MM.1S (cell line): ENCODE results near the gene ID3.
"Not testable (repeated sequence)": the region's sequence is repeated elsewhere in the genome, so short reads cannot be mapped to it uniquely, and the experiment has no call there.

ENCODE experiments used
- DNase-seq: peaks from one replicate; pipeline ENCODE4 v3.0.0-alpha.2; 2015
- H2AFZ ChIP-seq: fragments of 300-600 bp; sonication (generic); 2 replicates; pipeline ENCODE4 v1.6.0; 2016; ENCODE audit warnings: antibody characterized with exemption, low read length
- H3F3A ChIP-seq: fragments of 300-600 bp; sonication (generic); 2 replicates; pipeline ENCODE4 v1.6.1; 2016; ENCODE audit warnings: mild to moderate bottlenecking, antibody characterized with exemption, low read length, moderate library complexity, mixed read lengths; ENCODE audit not compliant: insufficient read depth
- H3K27ac ChIP-seq: fragments of 300-600 bp; sonication (generic); 2 replicates; pipeline ENCODE4 v1.5.1; 2016; ENCODE audit warnings: mild to moderate bottlenecking, low read length
- H3K27me3 ChIP-seq: fragments of 300-600 bp; sonication (generic); replicated peaks from 2 replicates; pipeline ENCODE4 v1.6.0; 2016; ENCODE audit warnings: low read length; ENCODE audit not compliant: insufficient read depth
- H3K36me3 ChIP-seq: fragments of 300-600 bp; sonication (generic); replicated peaks from 2 replicates; pipeline ENCODE4 v1.6.1; 2016; ENCODE audit warnings: mild to moderate bottlenecking, low read length, mixed read lengths; ENCODE audit not compliant: insufficient read depth
- H3K4me1 ChIP-seq: fragments of 300-600 bp; sonication (generic); 2 replicates; pipeline ENCODE4 v1.6.1; 2016; ENCODE audit warnings: low read length, mixed read lengths
- H3K4me2 ChIP-seq: fragments of 300-600 bp; sonication (generic); 2 replicates; pipeline ENCODE4 v1.6.0; 2016; ENCODE audit warnings: low read depth, low read length
- H3K4me3 ChIP-seq: fragments of 300-600 bp; sonication (generic); 2 replicates; pipeline ENCODE4 v1.5.1; 2016; ENCODE audit warnings: low read length, mixed read lengths
- H3K79me2 ChIP-seq: fragments of 300-600 bp; sonication (generic); 2 replicates; pipeline ENCODE4 v1.6.1; 2016; ENCODE audit warnings: mixed run types, low read length, mixed read lengths
- H3K9ac ChIP-seq: fragments of 300-600 bp; sonication (generic); 2 replicates; pipeline ENCODE4 v1.6.1; 2016; ENCODE audit warnings: low read length, mixed read lengths
- H3K9me2 ChIP-seq: fragments of 300-600 bp; sonication (generic); replicated peaks from 2 replicates; pipeline ENCODE4 v1.6.1; 2016; ENCODE audit warnings: mild to moderate bottlenecking, low read length, mixed read lengths; ENCODE audit not compliant: insufficient read depth
- H3K9me3 ChIP-seq: fragments of 300-600 bp; sonication (generic); replicated peaks from 2 replicates; pipeline ENCODE4 v1.6.1; 2016; ENCODE audit warnings: mild to moderate bottlenecking, low read length, mixed read lengths; ENCODE audit not compliant: insufficient read depth
- H4K20me1 ChIP-seq: fragments of 300-600 bp; sonication (generic); 2 replicates; pipeline ENCODE4 v1.6.1; 2016; ENCODE audit warnings: mild to moderate bottlenecking, low read length, moderate library complexity, mixed read lengths; ENCODE audit not compliant: insufficient read depth
- EZH2 ChIP-seq: fragments of 300-600 bp; sonication (generic); optimal IDR thresholded peaks from 2 replicates; pipeline ENCODE3; 2017; ENCODE audit warnings: low read depth, mild to moderate bottlenecking, antibody characterized with exemption, low read length, mixed read lengths
- EZH2phosphoT487 ChIP-seq: fragments of 300-600 bp; sonication (generic); IDR thresholded peaks from 2 replicates; pipeline ENCODE4 v1.6.1; 2018; ENCODE audit warnings: antibody characterized with exemption, low read length
- TF ChIP-seq, protein P1 (sequence below): fragments of 300-600 bp; sonication (generic); IDR thresholded peaks from 2 replicates; pipeline ENCODE4 v1.5.1; 2016; ENCODE audit warnings: antibody characterized with exemption, low read length, mixed read lengths

ID3 gene

DNA sequence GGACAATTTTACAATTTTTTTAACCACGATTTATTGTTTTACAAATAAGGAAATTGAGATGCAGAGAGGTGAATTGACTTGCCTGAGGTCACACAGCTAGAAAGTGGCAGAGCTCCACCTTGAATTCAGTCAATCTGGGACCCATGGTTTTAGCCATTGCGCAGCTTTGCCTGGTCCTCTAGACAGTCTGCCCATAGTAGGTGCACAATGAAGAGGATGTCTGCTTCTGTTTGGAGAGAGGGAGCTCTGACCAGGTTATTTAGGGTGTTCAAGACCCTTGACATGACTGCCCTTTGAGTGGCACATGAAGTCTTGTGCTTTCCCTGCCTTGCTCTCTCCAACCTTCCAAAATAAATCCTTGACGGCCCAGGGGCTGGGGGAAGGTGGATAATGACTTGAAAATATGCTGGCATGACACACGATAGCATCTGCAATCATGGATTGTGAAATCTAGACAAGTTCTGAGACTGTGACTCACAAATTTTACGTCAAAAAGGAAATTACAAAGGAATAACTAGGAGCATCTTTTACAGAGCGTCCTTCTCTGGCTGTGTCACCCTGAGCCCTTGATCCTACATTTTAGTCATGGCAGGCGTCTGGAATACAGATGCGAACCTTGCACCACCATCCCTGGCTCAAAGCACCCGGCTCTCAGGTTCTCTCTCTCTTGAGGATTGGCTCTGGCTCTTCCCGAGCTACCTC is 26.2 kb upstream of the ID3 start:
- Histone ChIP-seq H3K79me2 (no peaks in the 10 kb centered on the region), H3K4me3 (no peak overlapping the region), H4K20me1 (no peaks in the 10 kb centered on the region), H3K27ac (no peak overlapping the region), H3F3A (no peaks in the 10 kb centered on the region), H3K36me3 (no peaks in the 10 kb centered on the region), H3K4me2 (no peak overlapping the region), H3K9me2 (no peaks in the 10 kb centered on the region), H3K9me3 (no peaks in the 10 kb centered on the region), H2AFZ (no peak overlapping the region), H3K27me3 (no peaks in the 10 kb centered on the region), H3K4me1 (no peaks in the 10 kb centered on the region), H3K9ac (no peak overlapping the region)
- TF ChIP-seq EZH2 (no peak), EZH2phosphoT487 (no peak)
- TF ChIP-seq, protein P1, sequence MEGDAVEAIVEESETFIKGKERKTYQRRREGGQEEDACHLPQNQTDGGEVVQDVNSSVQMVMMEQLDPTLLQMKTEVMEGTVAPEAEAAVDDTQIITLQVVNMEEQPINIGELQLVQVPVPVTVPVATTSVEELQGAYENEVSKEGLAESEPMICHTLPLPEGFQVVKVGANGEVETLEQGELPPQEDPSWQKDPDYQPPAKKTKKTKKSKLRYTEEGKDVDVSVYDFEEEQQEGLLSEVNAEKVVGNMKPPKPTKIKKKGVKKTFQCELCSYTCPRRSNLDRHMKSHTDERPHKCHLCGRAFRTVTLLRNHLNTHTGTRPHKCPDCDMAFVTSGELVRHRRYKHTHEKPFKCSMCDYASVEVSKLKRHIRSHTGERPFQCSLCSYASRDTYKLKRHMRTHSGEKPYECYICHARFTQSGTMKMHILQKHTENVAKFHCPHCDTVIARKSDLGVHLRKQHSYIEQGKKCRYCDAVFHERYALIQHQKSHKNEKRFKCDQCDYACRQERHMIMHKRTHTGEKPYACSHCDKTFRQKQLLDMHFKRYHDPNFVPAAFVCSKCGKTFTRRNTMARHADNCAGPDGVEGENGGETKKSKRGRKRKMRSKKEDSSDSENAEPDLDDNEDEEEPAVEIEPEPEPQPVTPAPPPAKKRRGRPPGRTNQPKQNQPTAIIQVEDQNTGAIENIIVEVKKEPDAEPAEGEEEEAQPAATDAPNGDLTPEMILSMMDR = no peak
- no peak for DNase-seq

GRCh38 chr1:23583727-23584126 is 24.4 kb upstream of the ID3 start:
- H3K27ac ChIP-seq, DNase-seq, H3K4me2 ChIP-seq, H3K9me2 ChIP-seq, H2AFZ ChIP-seq, H4K20me1 ChIP-seq, H3F3A ChIP-seq, H3K9ac ChIP-seq, H3K36me3 ChIP-seq, H3K4me3 ChIP-seq, H3K27me3 ChIP-seq, H3K4me1 ChIP-seq, H3K9me3 ChIP-seq, H3K79me2 ChIP-seq: not testable (repeated sequence)

- H3K36me3 ChIP-seq = no peaks in the 10 kb centered on the region
- H3K4me3 ChIP-seq = no peak overlapping the region
- no peak overlapping the region for H3K4me2 ChIP-seq
- no peak overlapping the region for H3K27ac ChIP-seq
- no peak overlapping the region for H3K9ac ChIP-seq
- H2AFZ ChIP-seq = no peak overlapping the region
- no peaks in the 10 kb centered on the region for H3K79me2 ChIP-seq
- H3K9me2 ChIP-seq = no peaks in the 10 kb centered on the region
- H3K27me3 ChIP-seq = peaks cover 8% of the 10 kb centered on the region; the same call in 1 of the 2 replicates
- 0 out of 2 replicates have a peak, but pooled peaks cover under 1% of the 10 kb centered on the region for H3F3A ChIP-seq
- TF ChIP-seq EZH2phosphoT487 (no peak), EZH2 (no peak)
- TF ChIP-seq, protein P1 = no peak
- DNase-seq = no peak
- H3K4me1 ChIP-seq = peaks cover 6% of the 10 kb centered on the region
- no peaks in the 10 kb centered on the region for H4K20me1 ChIP-seq
- no peaks in the 10 kb centered on the region for H3K9me3 ChIP-seq
Observed at GRCh38 chr1:23582820-23583219, 23.5 kb upstream of the ID3 start.

GRCh38 chr1:23581219-23581618 is 21.9 kb upstream of the ID3 start:
- Histone ChIP-seq H3K4me1 (peaks cover 19% of the 10 kb centered on the region), H3K27ac (no peak overlapping the region), H2AFZ (no peak overlapping the region), H3K36me3 (no peaks in the 10 kb centered on the region), H3K9me3 (no peaks in the 10 kb centered on the region), H3K27me3 (peaks cover 15% of the 10 kb centered on the region), H3K9ac (no peak overlapping the region), H4K20me1 (no peaks in the 10 kb centered on the region), H3K4me3 (no peak overlapping the region), H3K79me2 (no peaks in the 10 kb centered on the region), H3F3A (peaks cover 11% of the 10 kb centered on the region), H3K4me2 (no peak overlapping the region), H3K9me2 (no peaks in the 10 kb centered on the region)
- no peak for DNase-seq
- no peak for TF ChIP-seq EZH2phosphoT487
- TF ChIP-seq, protein P1 = no peak
- no peak for TF ChIP-seq EZH2
